H1 (cell line): Measurements from ENCODE around the gene TCF19.

Experiments
- CBX5 ChIP-seq: fragments of 300-800, 300-1000 bp; sonication (generic); IDR thresholded peaks from 2 replicates; pipeline ENCODE4 v1.7.1; 2016; ENCODE audit warnings: antibody characterized with exemption, low read length, low read depth
- CREB1 ChIP-seq: IDR thresholded peaks from 2 replicates; pipeline ENCODE4 v1.6.1; 2012; ENCODE audit warnings: inconsistent platforms
- EGR1 ChIP-seq: IDR thresholded peaks from 2 replicates; pipeline ENCODE4 v1.6.1; 2011; ENCODE audit warnings: low read depth, low read length, borderline replicate concordance
- EZH2 ChIP-seq: fragments of 200-600 bp; sonication (generic); IDR thresholded peaks from 2 replicates; pipeline ENCODE4 v1.7.1; 2012; ENCODE audit warnings: low read depth, mild to moderate bottlenecking, moderate library complexity, low read length, inconsistent platforms; ENCODE audit not compliant: severe bottlenecking
- POLR2A ChIP-seq, 2 experiments: IDR thresholded peaks; 1 replicate in 1 of 2; 2 replicates in 1 of 2; pipeline ENCODE4 v1.6.1; 2011; ENCODE audit warnings: low read depth in 2 of 2, low read length in 2 of 2, mild to moderate bottlenecking in 2 of 2; ENCODE audit errors: control extremely low read depth in 1 of 2
- POLR2AphosphoS5 ChIP-seq: IDR thresholded peaks from 2 replicates; pipeline ENCODE4 v1.6.1; 2011; ENCODE audit warnings: low read depth, low read length
- TF ChIP-seq, protein P1 (sequence below): IDR thresholded peaks from 2 replicates; pipeline ENCODE4 v1.6.1; 2011; ENCODE audit warnings: low read depth, mild to moderate bottlenecking, low read length; ENCODE audit not compliant: insufficient read depth
- TF ChIP-seq, protein P2 (sequence below), 3 experiments: IDR thresholded peaks; 1 replicate in 2 of 3; 2 replicates in 1 of 3; pipeline versions ENCODE4 v1.5.1 to v1.6.1; 2011; ENCODE audit warnings: low read length in 3 of 3, mild to moderate bottlenecking in 3 of 3, inconsistent platforms in 2 of 3, low read depth in 1 of 3, moderate library complexity in 1 of 3; ENCODE audit not compliant: insufficient read depth in 1 of 3; ENCODE audit errors: control extremely low read depth in 1 of 3

- TF ChIP-seq EZH2 (no peak), CREB1 (no peak), CBX5 (no peak), POLR2A (IDR thresholded peaks at IDR 0.05; ENCODE audit: control extremely low read depth in 1 of 2, low read depth in 2 of 2, low read length in 2 of 2) (no peak), EGR1 (no peak), POLR2AphosphoS5 (no peak)
- TF ChIP-seq, protein P1, sequence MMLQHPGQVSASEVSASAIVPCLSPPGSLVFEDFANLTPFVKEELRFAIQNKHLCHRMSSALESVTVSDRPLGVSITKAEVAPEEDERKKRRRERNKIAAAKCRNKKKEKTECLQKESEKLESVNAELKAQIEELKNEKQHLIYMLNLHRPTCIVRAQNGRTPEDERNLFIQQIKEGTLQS = no peak
- TF ChIP-seq, protein P2, sequence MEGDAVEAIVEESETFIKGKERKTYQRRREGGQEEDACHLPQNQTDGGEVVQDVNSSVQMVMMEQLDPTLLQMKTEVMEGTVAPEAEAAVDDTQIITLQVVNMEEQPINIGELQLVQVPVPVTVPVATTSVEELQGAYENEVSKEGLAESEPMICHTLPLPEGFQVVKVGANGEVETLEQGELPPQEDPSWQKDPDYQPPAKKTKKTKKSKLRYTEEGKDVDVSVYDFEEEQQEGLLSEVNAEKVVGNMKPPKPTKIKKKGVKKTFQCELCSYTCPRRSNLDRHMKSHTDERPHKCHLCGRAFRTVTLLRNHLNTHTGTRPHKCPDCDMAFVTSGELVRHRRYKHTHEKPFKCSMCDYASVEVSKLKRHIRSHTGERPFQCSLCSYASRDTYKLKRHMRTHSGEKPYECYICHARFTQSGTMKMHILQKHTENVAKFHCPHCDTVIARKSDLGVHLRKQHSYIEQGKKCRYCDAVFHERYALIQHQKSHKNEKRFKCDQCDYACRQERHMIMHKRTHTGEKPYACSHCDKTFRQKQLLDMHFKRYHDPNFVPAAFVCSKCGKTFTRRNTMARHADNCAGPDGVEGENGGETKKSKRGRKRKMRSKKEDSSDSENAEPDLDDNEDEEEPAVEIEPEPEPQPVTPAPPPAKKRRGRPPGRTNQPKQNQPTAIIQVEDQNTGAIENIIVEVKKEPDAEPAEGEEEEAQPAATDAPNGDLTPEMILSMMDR (IDR thresholded peaks at IDR 0.05; ENCODE audit: control extremely low read depth in 1 of 3, insufficient read depth in 1 of 3, low read depth in 1 of 3, low read length in 3 of 3) = peak; percentile 38 to 51 (median 51)
Measured at GRCh38 chr6:31193206-31193605, 34.8 kb downstream of the TCF19 start.
